GM12878 (cell line): Measurements from ENCODE around the gene MMP20.

Experiments
- EZH2 ChIP-seq: IDR thresholded peaks from 2 replicates; pipeline ENCODE4 v1.6.1; 2012; ENCODE audit warnings: low read depth, mild to moderate bottlenecking, control low read depth, inconsistent platforms, low read length, borderline replicate concordance; ENCODE audit not compliant: control insufficient read depth
- NR2C2 ChIP-seq: IDR thresholded peaks from 2 replicates; pipeline ENCODE4 v1.6.1; 2011; ENCODE audit warnings: borderline replicate concordance, low read depth; ENCODE audit not compliant: control insufficient read depth, insufficient read length
- RB1 ChIP-seq: fragments of 450-650 bp; formaldehyde crosslinking; IDR thresholded peaks from 2 replicates; pipeline ENCODE4 v1.6.1; 2017; ENCODE audit warnings: mild to moderate bottlenecking, borderline replicate concordance
- SPI1 ChIP-seq: IDR thresholded peaks from 2 replicates; pipeline ENCODE4 v1.6.1; 2011; ENCODE audit warnings: low read depth, mild to moderate bottlenecking, low read length, moderate library complexity, borderline replicate concordance; ENCODE audit not compliant: insufficient read depth
- TARDBP ChIP-seq: IDR thresholded peaks from 2 replicates; pipeline ENCODE4 v1.6.1; 2016; ENCODE audit warnings: borderline replicate concordance
- TF ChIP-seq, protein P1 (sequence below), 3 experiments: IDR thresholded peaks in 2 of 3; conservative IDR thresholded peaks in 1 of 3; 2 replicates each; pipeline ENCODE4 v1.5.1; 2011; ENCODE audit warnings: low read depth in 3 of 3, low read length in 3 of 3, mild to moderate bottlenecking in 3 of 3, control low read depth in 2 of 3, moderate library complexity in 2 of 3, inconsistent platforms in 1 of 3, mixed read lengths in 1 of 3; ENCODE audit not compliant: control insufficient read depth in 2 of 3, insufficient read depth in 1 of 3; ENCODE audit errors: extremely low read depth in 1 of 3

DNA sequence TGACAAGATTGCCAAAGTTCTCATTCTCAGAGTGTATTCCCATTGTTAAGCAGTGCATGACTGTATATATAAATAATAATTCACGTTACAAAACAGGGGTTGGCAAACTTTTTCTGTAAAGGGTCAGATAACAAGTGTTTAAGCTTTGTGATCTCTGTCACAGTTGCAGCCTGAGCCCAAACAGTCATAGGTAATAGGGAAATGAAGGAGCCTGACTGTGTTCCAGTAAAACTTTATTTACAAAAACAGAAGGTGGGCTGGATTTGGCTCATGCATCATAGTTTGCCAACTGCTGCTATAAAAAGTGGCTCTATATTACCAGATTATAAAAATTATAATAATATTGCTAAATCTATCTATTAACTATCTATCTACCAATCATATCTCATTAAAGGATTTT, 98.1 kb downstream of the MMP20 start:
- TF ChIP-seq, protein P1, sequence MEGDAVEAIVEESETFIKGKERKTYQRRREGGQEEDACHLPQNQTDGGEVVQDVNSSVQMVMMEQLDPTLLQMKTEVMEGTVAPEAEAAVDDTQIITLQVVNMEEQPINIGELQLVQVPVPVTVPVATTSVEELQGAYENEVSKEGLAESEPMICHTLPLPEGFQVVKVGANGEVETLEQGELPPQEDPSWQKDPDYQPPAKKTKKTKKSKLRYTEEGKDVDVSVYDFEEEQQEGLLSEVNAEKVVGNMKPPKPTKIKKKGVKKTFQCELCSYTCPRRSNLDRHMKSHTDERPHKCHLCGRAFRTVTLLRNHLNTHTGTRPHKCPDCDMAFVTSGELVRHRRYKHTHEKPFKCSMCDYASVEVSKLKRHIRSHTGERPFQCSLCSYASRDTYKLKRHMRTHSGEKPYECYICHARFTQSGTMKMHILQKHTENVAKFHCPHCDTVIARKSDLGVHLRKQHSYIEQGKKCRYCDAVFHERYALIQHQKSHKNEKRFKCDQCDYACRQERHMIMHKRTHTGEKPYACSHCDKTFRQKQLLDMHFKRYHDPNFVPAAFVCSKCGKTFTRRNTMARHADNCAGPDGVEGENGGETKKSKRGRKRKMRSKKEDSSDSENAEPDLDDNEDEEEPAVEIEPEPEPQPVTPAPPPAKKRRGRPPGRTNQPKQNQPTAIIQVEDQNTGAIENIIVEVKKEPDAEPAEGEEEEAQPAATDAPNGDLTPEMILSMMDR (IDR thresholded peaks at IDR 0.05 in 2 of 3, conservative IDR thresholded peaks at IDR 0.05 in 1 of 3; ENCODE audit: control insufficient read depth in 2 of 3, extremely low read depth in 1 of 3, insufficient read depth in 1 of 3, low read depth in 3 of 3, low read length in 3 of 3), result no peak
- TF ChIP-seq NR2C2 (no peak), RB1 (no peak), EZH2 (no peak), SPI1 (no peak), TARDBP (no peak)
